HCT116 (cell line): Measurements from ENCODE around the gene TRIM66. TPM values are rescaled to one million over a fixed set of nuclear protein-coding genes. Genes with fewer than 3 reads are reported as not detected.

Experiments
- ATAC-seq: fragments of 200-7000 bp; cut with Tn5 transposase; 2 replicates; pipeline ENCODE4 v1.9.1; 2020; ENCODE audit warnings: mild to moderate bottlenecking, moderate library complexity
- BruUV-seq: library from RNA; stranded (reverse); fragments of 400-500 nt; replicated peaks from 2 replicates; lab custom pipeline; 2021; lab: Mats Ljungman, UMichigan
- CTCF ChIA-PET: fragments of 300-600 bp; sonication (Branson Sonifier 250); formaldehyde crosslinking; loops from one replicate; lab custom pipeline; 2021; ENCODE audit warnings: antibody characterized with exemption; lab: Charles Lee
- POLR2A ChIA-PET: fragments of 300-600, 350-600 bp; sonication (Branson Sonifier 250); formaldehyde crosslinking; loops from one replicate; lab custom pipeline; 2021; ENCODE audit warnings: antibody characterized with exemption; lab: Charles Lee
- RAD21 ChIA-PET, 2 experiments: fragments of 300-600 bp; sonication (Branson Sonifier 250); formaldehyde crosslinking; loops; one replicate each; lab custom pipeline; 2023; ENCODE audit warnings: low total read pairs in 2 of 2; ENCODE audit not compliant: uncharacterized antibody in 2 of 2, unreplicated experiment in 2 of 2, low non-redundant PET in 1 of 2; lab: Charles Lee
- DNase-seq: peaks from one replicate; pipeline ENCODE4 v3.0.0-alpha.2; 2010; ENCODE audit warnings: low read depth, low spot score
- H2AFZ ChIP-seq: fragments of 200-600 bp; shearing (Covaris generic), sonication (generic); 2 replicates; pipeline ENCODE4 v1.6.1; 2017; ENCODE audit warnings: low read depth, mixed run types, mixed read lengths, antibody characterized with exemption, low read length; ENCODE audit not compliant: poor library complexity, severe bottlenecking
- H3K27ac ChIP-seq: 2 replicates; pipeline ENCODE4 v1.5.1; 2012; ENCODE audit warnings: low read depth, low read length
- H3K27me3 ChIP-seq: fragments of 200-600 bp; sonication (generic); 2 replicates; pipeline ENCODE4 v1.6.1; 2016; ENCODE audit warnings: mixed run types, low read length, mixed read lengths; ENCODE audit not compliant: insufficient read depth
- H3K36me3 ChIP-seq, 2 experiments: fragments of 200-500 bp in 1 of 2; fragments of 200-600 bp in 1 of 2; sonication (Bioruptor generic) in 1 of 2; sonication (generic) in 1 of 2; 2 replicates each; pipeline versions ENCODE4 v1.5.1 to v1.6.1; 2014 to 2016; ENCODE audit warnings: low read length in 2 of 2, inconsistent platforms in 1 of 2, mixed read lengths in 1 of 2, mixed run types in 1 of 2; ENCODE audit not compliant: insufficient read depth in 2 of 2, control insufficient read depth in 1 of 2
- H3K4me1 ChIP-seq, 2 experiments: fragments of 200-600 bp in 1 of 2; sonication (generic) in 1 of 2; 2 replicates each; pipeline versions ENCODE4 v1.5.1 to v1.6.1; 2012 to 2017; ENCODE audit warnings: low read length in 2 of 2, inconsistent platforms in 1 of 2, mild to moderate bottlenecking in 1 of 2, mixed read lengths in 1 of 2, mixed run types in 1 of 2, moderate library complexity in 1 of 2; ENCODE audit not compliant: insufficient read depth in 2 of 2, control insufficient read depth in 1 of 2
- H3K4me2 ChIP-seq: fragments of 200-600 bp; sonication (generic); 2 replicates; pipeline ENCODE4 v1.6.1; 2017; ENCODE audit warnings: mixed run types, low read length, mixed read lengths
- H3K4me3 ChIP-seq, 2 experiments: fragments of 200-600 bp in 1 of 2; sonication (generic) in 1 of 2; replicated peaks in 1 of 2; 2 replicates each; pipeline ENCODE4 v1.5.1; 2011 to 2016; ENCODE audit warnings: low read length in 2 of 2, control low read depth in 1 of 2, low read depth in 1 of 2, mild to moderate bottlenecking in 1 of 2, mixed read lengths in 1 of 2, mixed run types in 1 of 2
- H3K79me2 ChIP-seq: fragments of 200-600 bp; sonication (generic); 2 replicates; pipeline ENCODE4 v1.6.1; 2017; ENCODE audit warnings: mild to moderate bottlenecking, mixed run types, low read length, moderate library complexity, mixed read lengths; ENCODE audit not compliant: insufficient read depth
- H3K9ac ChIP-seq: fragments of 200-600 bp; sonication (generic); 2 replicates; pipeline ENCODE4 v1.6.1; 2016; ENCODE audit warnings: low read length, mixed read lengths
- H3K9me2 ChIP-seq: fragments of 200-600 bp; sonication (generic), shearing (Covaris generic); 2 replicates; pipeline ENCODE4 v1.6.1; 2017; ENCODE audit warnings: mixed run types, mild to moderate bottlenecking, moderate library complexity; ENCODE audit not compliant: insufficient read depth
- H3K9me3 ChIP-seq, 2 experiments: fragments of 200-500 bp in 1 of 2; fragments of 200-600 bp in 1 of 2; sonication (Bioruptor generic) in 1 of 2; sonication (generic) in 1 of 2; 2 replicates each; pipeline ENCODE4 v1.6.1; 2014 to 2017; ENCODE audit warnings: low read length in 2 of 2, mixed read lengths in 2 of 2, inconsistent platforms in 1 of 2, low read depth in 1 of 2, mild to moderate bottlenecking in 1 of 2, mixed run types in 1 of 2, moderate library complexity in 1 of 2; ENCODE audit not compliant: control insufficient read depth in 1 of 2, insufficient read depth in 1 of 2
- H4K20me1 ChIP-seq: fragments of 200-600 bp; sonication (generic), shearing (Covaris generic); 2 replicates; pipeline ENCODE4 v1.6.1; 2017; ENCODE audit warnings: mixed run types, mild to moderate bottlenecking, moderate library complexity; ENCODE audit not compliant: insufficient read depth
- CBX3 ChIP-seq: IDR thresholded peaks from 2 replicates; pipeline ENCODE4 v1.6.1; 2012; ENCODE audit warnings: low read depth
- EGR1 ChIP-seq: IDR thresholded peaks from 2 replicates; pipeline ENCODE4 v1.6.1; 2012; ENCODE audit warnings: low read depth
- ELF1 ChIP-seq: IDR thresholded peaks from 2 replicates; pipeline ENCODE4 v1.6.1; 2012; ENCODE audit warnings: low read depth, borderline replicate concordance
- EZH2 ChIP-seq: fragments of 200-600 bp; sonication (generic); IDR thresholded peaks from 2 replicates; pipeline ENCODE4 v1.6.1; 2017; ENCODE audit warnings: antibody characterized with exemption, mixed run types
- EZH2phosphoT487 ChIP-seq: fragments of 200-600 bp; IDR thresholded peaks from 2 replicates; pipeline ENCODE4 v1.6.1; 2018; ENCODE audit warnings: antibody characterized with exemption, borderline replicate concordance
- POLR2A ChIP-seq: IDR thresholded peaks from 2 replicates; pipeline ENCODE4 v1.7.0; 2011; ENCODE audit warnings: borderline replicate concordance; ENCODE audit not compliant: insufficient read depth, insufficient read length; ENCODE audit errors: extremely low read depth
- RAD21 ChIP-seq: IDR thresholded peaks from 2 replicates; pipeline ENCODE4 v1.6.1; 2012; ENCODE audit warnings: low read depth, mild to moderate bottlenecking
- SIN3A ChIP-seq: IDR thresholded peaks from 2 replicates; pipeline ENCODE4 v1.6.1; 2012; ENCODE audit warnings: low read depth
- SP1 ChIP-seq: IDR thresholded peaks from 2 replicates; pipeline ENCODE4 v1.6.1; 2012; ENCODE audit warnings: low read depth
- YY1 ChIP-seq: IDR thresholded peaks from 2 replicates; pipeline ENCODE4 v1.6.1; 2011; ENCODE audit warnings: low read length, low read depth, moderate library complexity, mild to moderate bottlenecking; ENCODE audit not compliant: insufficient replicate concordance; ENCODE audit errors: extremely low read depth
- ZFX ChIP-seq: fragments of 450-650 bp; IDR thresholded peaks from 2 replicates; pipeline ENCODE4 v1.6.1; 2017
- intact Hi-C: fragments of 100-400 bp; cut with micrococcal nuclease; formaldehyde crosslinking; loops from 2 replicates; pipeline ENCODE4 v1.10.0; 2022
- total RNA-seq: library from RNA; stranded (reverse); gene quantifications from one replicate; pipeline ENCODE4 v1.2.1, GENCODE V29; 2021; ENCODE audit not compliant: unreplicated experiment
- TF ChIP-seq, protein P1 (sequence below): IDR thresholded peaks from 2 replicates; pipeline ENCODE4 v1.6.1; 2012

The TRIM66 gene
- total RNA-seq, 1 experiment from 2014 or later, result 24.8 TPM

GRCh38 chr11:8652140-8652539 is 30.3 kb downstream of the TRIM66 start (continued):
- TF ChIP-seq SP1, result no peak
- TF ChIP-seq RAD21, result no peak
- no peak for TF ChIP-seq ZFX
- no peak for TF ChIP-seq YY1
- TF ChIP-seq ELF1, result no peak
- TF ChIP-seq EGR1, result no peak
- no peak for TF ChIP-seq POLR2A
- no peak for TF ChIP-seq SIN3A

DNA sequence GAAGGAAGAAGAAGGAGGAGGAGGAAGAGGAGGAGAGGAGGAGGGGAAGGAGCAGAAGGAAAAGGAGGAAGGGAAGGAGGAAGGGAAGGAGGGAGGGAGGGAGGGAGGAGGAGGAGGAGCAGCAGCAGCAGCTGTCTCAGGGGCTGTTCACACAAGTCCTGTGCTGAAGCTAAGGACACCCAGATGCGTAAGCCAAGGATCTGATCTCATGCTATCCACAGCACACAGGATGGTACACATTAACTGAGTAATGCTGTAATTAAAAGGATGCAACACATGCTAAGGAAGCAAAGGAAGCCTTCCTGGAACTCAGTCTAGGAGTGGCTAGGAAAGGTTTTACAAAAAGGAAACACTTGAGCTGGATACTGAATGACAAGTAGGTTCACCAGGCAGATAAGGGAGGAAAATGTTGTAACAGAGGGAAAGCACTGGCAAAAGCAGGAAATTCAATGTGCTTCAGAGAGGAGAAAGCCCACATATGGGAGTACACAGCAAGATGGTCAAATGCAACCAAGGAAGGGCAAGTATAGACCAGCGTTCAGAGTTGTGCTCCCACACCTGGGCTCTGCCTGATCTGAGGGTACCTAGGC is 32.0 kb downstream of the TRIM66 start:
- Histone ChIP-seq H3K9me2 (no peaks in the 10 kb centered on the region), H3K4me2 (no peak overlapping the region), H4K20me1 (no peaks in the 10 kb centered on the region), H3K4me1 (no peaks in the 10 kb centered on the region), H3K27ac (no peak overlapping the region), H3K36me3 (peaks cover 23 to 29% of the 10 kb centered on the region in 2 experiments), H3K9me3 (no peaks in the 10 kb centered on the region), H3K79me2 (no peaks in the 10 kb centered on the region), H3K9ac (no peak overlapping the region), H3K27me3 (no peaks in the 10 kb centered on the region), H3K4me3 (no peak overlapping the region), H2AFZ (no peak overlapping the region)
- no TSS peak for BruUV-seq
- TF ChIP-seq SP1, result no peak
- no peak for TF ChIP-seq EZH2
- no peak for TF ChIP-seq ELF1
- TF ChIP-seq, protein P1, sequence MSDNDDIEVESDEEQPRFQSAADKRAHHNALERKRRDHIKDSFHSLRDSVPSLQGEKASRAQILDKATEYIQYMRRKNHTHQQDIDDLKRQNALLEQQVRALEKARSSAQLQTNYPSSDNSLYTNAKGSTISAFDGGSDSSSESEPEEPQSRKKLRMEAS, result no peak
- TF ChIP-seq CBX3, result no peak
- no peak for TF ChIP-seq EGR1
- no peak for TF ChIP-seq EZH2phosphoT487
- CTCF ChIA-PET, result no interaction called here
- ATAC-seq, result no peak
- RAD21 ChIA-PET, result no interaction called here
- DNase-seq, result no peak
- intact Hi-C loops, result no loop called here
- POLR2A ChIA-PET, result no interaction called here
